CD4-positive, alpha-beta T cell treated with Interleukin-2 at 100 ng/mL for 4 hours (primary cell): Measurements from ENCODE around the gene IFT20.

Experiments
- DNase-seq: peaks from one replicate; pipeline ENCODE4 v3.0.0-alpha.2; 2020; ENCODE audit warnings: low spot score

Gene IFT20

DNA sequence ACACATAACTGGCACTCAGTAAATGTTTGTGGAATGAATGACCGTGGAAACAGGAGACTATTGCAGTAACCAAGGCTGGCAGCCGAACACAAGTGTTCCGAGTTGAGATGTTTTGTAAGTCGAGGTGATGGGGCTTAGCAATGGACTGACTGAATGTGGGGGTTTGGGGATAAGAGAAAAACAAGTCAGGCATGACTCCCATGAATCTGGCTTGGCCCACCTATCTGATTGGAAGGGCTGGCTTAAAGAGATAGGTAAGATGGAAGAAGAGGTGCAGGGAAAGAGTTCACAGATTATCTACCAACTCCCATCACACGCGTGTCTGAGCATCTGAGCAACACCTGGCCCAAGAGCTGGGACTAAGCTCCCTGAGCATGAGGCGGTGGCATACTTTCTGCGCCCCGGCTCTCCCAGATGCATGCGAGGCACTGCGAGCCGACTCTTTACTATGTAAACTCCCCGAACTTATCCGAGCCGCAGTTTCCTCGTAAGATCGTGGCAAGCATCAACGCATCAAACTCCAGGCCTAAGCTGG is 539 bp downstream of the IFT20 start:
- no peak for DNase-seq

DNA sequence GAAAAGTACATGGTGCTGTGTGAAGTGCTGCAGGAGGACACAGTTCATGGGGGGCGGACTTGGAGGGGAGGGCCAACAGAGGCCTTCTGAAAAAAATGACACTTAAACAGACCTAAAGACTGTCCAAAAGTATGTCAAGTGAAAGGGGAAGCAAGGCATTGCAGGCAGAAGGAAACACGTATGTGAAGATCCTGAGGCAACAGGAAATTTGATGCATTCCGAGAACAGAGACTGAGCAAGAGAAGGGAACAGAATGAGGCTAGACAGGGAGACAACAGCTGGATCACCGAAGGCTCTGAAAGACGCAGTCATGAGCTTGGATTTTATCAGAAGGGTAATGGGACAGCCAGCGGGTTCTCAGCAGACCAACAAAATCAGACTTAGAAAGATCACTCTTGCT is 1.1 kb downstream of the IFT20 start:
- no peak for DNase-seq

DNA sequence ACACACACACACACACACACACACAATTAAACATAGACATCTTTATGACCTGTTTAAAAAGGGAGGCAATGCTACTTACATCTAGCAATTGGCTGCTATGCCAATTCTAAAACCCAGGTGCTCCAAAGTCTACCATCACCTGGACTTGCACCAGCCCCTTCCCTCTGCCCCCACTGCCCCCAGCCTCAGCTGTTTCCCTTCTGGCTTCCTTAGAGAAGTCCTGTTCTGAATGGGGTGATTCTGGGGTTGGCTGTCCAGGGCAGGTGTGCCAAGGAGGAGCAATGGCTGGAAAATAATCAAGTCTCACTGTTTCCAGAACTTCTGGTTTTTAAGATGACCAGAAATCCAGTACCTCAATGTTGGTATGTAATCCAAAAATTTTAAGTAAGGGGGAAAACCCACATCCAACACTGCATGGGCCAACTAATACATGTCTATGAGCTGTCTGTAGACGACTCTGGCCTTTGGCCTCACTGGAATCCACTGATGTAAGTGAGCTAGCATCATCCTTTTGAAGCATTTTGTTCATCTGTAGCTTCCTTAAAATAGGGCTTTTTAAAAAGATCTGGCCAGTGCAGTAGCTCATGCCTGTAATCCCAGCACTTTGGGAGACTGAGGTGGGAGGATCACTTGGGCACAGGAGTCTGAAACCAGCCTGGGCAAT is 2.1 kb downstream of the IFT20 start:
- DNase-seq: no peak

DNA sequence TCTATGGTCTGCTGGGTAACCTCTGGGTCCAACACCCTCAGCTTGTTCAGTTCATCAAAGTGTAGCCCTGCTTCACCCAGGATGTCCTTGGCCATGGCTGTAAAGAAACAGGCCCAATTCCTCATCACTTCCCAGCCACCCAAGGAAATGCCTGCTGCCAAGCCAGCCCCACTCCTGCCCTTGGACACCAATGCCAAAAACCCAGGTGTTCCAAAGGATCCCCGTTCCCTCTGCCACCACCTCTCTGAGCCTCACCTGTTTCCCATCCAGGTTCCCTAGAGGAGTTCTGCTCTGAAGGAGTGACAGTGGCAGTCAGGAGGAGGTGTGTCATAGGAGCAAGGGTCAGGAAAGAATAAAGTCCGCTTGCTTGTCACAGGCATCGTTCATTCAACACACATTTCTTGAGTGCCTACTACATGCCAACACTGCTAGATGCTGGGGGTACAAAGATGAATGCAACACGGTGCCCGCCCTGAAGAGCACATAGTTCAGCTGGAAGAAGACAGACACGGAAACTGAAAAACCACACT is 3.3 kb downstream of the IFT20 start:
- DNase-seq: no peak

DNA sequence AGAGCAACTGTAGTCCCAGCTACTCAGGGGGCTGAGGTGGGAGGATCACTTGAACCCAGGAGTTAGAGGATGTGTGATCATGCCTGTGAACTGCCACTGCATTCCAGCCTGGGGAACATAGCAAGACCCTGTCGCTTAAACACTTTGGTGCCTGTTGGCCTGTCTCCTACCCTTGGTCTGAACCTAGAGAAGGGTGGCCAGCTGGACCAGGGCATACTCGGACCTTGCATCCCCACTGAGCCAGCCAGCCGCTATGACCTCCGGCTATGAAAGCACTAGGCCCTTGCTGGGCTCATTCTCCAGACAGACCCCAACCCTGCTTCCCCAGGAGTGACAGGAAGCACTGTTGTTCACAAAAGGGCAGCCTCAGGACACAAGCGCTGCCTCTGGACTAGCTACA is 4.6 kb downstream of the IFT20 start:
- no peak for DNase-seq

DNA sequence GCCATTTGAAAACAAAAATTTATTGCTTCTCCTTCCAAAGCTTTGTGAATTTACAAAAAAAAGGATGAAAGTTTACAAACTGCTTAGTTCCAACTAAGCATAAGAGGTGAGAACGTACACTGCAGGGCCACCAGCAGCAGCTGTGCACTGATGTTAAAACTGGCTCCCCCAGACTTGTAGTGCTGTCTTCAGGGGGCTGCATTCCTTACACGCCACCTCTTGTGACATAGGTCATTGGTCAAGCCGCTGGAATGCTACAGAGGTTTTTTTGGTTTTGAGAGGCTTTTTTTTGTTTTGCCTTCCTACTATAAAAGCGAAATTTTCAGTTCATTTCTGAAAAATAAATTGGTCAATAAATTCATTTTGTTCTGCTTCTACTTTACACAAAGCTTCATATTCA is 6.9 kb downstream of the IFT20 start:
- DNase-seq: no peak

DNA sequence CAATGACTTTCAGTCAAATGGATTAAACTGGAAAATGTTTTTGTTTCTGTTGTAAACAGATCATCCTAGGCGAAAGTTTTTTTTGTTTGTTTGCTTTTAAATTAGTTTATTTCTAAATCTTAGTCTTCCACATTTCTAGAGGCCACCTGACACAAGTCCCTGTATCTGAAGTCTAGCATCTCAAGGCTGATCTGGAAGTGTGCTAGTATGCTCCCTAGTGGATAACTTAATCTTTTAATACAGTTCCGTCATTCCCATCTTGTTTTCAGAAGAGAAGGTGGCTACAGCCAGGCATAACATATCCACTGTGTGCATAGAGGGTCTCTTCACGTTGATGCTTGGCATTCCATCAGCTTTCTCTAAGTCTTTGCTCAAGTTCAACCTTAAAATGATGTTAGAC is 7.6 kb downstream of the IFT20 start:
- no peak for DNase-seq

DNA sequence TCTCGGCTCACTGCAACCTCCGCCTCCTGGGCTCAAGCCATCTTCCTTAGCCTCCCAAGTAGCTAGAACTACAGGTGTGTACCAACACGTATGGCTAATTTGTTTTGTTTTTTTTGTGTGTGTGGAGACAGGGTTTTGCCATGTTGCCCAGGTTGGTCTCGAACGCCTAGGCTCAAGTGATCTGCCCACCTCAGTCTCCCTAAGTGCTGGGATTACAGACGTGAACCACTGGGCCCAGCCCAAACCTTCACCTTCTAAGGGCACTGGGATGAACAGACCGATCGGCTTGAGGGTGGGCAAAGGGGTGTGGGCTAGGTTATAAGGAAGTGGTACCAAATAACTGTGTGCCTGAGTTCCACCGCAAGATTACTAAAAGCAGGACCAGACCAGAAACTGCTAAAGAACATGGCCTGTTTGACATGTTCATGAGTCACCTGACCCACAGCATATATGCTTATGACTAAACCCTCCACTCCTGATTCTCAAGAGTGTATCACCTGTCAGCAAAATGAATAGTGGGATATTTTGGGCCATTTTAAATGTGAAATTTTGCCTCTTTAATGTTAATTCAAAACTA is 8.2 kb downstream of the IFT20 start:
- no peak for DNase-seq

DNA sequence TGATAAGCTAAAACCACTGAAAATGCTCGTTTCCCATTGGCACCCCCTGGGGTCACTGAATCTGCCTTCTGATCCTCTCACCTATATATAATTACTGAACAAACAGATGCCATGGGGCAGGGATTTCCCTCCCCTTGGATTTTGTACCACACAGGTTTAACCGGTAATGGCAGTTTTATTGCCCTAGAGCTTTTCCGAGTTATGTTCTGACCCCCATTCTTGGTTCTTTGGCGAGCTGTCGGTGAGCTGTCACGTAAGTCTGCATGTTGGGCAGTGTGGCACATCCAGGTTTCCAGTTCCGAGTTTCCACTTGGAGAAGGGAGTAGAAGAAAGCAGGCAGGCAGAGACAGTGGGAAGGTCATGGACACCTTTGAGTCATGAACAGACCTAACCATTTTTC is 9.2 kb downstream of the IFT20 start:
- DNase-seq: no peak

DNA sequence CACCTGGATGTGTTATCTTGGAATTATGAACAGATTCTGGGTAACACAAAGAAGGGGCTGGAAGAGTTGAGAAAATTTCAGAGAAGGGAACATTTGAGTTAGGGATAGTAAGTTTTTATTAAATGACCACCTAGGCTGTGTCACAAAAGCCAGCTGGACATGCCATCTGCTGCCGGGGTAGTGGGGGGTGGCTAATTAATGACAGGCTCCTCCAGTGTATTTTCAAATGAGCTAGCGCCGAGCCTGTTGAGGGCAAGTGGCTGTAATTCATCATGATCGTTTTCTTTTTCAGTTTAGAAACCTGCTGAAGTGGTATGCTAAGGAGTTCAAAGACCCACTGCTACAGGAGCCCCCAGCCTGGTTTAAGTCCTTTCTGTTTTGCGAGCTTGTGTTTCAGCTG is 10.1 kb downstream of the IFT20 start:
- no peak for DNase-seq

DNA sequence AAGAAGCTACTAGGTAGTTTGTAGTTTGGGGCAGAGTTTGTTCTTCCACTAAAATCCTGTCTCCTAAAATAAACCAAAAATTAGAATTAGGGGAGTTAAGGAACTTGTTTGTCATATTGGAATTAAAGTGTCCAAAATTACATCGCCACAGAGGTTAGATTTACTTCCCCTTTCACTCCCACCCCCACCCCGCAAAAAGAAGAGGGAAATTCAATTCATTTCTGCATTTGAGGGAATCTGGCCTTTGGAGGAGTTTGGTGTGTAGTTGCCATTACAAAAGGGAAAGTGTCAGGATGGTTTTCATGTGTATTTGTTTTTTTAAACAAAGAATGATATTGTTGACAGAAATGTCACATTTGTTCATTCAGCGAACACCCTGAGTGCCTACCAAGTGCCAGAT is 10.5 kb downstream of the IFT20 start:
- no peak for DNase-seq

DNA sequence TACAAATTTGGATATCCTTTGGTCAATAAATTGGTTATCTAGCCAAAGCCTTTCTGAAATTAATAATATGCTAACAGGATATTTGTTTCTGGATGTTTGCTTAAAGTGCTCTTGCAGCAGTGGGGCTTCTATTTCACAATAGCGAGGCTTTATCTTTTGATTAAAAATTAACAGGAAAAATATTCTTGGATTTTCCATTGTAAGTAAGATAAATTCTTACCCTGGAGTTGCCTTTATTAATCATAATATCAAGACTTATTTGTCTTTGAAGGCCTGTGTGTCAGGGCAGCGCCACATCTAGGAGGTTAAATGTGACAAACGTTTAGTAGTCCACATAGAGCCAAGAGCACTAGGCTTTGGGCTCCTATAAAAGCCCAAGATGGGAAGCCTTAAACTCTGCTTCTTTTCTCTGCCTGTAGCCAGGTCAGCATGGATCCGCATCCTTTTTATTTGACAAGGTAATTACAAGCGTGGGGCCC is 11.0 kb downstream of the IFT20 start:
- DNase-seq: no peak

DNA sequence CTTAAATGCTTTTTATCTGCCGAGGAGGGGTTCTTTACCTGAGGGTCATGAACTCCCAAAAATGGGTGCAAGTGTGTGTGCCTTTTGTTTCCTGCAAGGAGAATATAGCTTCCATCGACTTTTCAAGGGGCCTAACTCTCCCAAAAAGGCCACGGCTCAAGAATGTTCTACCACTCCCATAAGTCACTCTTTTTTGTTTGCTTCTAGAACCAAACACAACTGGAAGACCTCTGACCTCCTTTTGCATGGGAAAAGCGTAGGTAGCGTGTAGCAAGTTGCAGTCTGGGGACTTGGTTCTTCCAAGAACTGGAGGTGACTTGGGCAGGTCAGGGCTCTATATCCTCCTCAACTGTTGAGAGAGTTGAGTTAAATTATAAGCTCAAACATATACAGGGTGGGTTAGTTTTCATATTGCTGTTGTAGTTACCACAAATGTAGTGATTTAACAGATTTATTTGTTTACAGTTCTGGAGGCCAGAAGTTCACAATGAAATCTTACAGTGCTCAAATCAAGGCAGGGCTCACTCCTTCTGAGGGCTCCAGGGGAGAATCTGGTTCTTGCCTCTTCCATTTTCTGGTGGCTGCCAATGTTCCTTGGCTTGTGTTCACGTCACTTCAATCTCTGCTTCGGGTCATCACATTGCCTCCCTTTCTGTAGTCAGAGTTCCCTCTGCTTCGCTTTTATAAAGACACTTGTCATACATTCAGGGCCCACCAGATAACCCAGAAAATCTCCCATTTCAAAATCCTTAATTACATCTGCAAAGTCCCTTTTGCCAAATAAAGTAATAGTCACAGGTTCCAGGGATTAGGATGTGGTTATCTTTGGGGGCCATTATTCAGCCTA is 14.8 kb downstream of the IFT20 start:
- DNase-seq: no peak

DNA sequence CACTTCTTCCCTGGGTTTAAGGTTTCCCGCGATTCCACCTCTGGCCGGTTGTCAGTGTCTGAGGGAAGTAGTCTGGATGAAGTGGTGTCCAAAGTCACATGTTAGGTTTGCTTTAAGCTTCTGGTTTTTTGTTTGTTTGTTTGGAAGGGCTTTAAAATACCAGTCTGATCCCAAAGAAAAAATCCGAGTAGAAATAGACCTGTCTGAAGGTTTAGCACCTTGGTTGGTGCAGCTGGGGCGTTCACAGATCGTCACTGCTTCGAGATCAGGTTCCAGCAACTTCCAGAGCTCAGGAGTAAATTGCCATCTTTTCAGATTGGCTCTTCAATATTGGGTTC is 15.7 kb downstream of the IFT20 start:
- DNase-seq: no peak

DNA sequence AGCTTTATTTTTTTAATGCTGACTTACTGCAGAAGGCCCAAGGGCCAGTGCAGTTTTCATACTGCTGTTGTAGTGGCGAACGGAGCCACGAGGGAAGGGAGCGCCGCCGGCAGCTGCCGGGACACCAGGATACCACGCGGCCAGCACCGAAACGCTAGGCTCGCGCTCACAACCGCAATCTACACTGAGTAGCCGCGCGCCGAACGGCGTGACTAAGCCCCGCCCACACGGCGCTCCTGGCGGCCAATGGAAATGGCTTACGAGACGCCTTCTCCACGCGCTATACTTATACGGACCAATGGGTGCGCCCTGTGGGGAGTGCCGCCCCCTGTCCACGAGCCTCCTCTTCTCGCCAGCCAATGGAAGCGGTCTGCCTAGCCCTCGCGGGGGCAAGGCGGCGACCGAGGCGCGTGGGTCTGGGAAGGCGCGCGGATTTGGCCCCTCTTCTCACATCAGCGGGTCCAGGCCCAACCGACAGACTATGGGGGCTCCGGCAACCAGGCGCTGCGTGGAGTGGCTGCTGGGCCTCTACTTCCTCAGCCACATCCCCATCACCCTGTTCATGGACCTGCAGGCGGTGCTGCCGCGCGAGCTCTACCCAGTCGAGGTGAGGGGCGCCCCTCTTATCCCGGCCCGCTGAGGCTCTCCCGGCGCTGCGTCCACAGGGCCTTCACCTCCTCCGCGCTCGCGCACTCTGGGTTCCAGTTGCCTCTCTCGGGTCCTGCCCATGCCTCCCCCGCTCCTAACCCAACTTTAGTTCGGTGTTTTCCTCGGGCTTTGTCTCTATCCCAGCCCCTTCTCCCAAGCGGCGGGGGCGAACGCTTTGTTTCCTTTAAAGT is 16.3 kb downstream of the IFT20 start, which contains the start of gene TMEM97:
TMEM97 (plus strand) TSS at position 442 of the 839 bp plus-strand sequence; CDS start at position 482, 40 bp downstream.
- peak; percentile 94 for DNase-seq

DNA sequence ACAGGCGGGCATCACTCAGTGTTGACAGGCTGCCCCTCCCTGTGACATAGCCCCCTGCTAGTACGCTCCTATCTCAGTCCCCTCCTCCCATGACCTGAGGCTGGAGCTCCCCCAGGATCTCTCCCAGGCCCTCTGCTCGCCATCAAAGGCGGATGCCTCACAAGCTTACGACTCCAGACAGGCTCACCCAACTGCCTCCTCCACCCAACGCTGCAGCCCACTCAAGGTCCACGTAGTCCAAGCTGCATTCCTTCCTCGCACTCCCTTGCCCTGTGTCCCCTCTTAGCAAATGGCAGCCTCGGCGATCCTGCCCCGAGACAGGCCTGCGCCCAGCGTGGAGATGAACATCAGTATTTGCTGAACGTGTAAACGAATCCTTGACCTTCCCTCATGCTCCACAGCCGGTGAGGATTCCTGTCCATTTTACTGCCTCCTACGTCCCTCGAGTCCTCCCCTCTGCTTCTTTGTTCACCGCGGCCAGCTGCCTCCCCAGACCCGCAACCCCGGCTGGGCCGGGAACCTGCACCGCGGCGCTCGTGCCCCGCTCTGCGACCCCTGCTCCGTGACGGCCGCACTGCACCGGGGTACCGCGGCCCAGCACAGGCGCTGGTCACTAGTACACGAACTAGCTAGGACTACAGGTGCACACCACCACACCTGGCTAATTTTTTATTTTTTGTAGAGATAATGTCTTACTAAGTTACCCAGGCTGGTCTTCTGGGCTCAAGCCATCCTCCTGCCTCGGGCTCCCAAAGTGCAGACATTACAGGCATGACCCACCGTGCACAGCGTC is 17.1 kb downstream of the IFT20 start:
- DNase-seq: no peak

DNA sequence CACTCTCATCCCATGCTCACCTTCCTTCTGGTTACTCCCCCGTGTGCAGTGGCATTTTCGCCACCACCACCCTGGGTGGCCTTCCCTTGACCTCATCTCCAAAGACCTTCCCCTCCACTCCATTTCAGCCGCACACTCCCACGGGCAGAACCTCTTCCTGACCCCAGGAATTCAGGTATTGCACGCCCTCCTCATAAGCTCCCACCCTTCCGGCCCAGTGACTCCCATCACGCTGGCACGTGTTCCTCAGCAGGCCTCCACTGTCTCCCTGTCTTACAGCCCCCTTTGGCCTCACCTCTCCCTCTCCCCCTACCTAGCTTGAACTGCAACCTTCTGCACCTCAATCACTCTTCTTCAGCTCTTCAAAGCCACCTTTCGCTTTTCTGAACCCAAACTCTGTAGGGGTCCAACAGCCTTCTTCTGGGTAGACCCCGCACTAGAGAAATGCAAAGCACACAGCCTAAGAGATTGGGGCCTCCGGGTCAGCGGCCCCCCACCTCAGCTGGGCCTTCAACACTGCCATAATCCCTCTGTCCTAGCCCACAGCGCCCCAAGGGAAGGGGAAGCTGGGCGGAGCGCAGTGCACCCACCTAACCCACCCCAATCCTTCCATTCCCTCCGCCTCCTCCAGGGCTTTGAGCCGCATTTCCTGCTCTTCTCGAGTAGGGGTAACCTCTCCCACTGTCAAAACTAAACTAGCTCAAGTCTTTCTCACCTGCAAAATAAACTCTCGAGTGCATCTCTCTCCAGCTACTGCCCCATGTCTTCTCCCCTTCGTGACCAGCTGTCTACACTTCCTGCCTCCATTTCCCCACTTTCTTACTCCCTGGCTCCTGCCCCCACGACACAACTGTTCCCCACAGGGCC is 17.9 kb downstream of the IFT20 start:
- DNase-seq: no peak

DNA sequence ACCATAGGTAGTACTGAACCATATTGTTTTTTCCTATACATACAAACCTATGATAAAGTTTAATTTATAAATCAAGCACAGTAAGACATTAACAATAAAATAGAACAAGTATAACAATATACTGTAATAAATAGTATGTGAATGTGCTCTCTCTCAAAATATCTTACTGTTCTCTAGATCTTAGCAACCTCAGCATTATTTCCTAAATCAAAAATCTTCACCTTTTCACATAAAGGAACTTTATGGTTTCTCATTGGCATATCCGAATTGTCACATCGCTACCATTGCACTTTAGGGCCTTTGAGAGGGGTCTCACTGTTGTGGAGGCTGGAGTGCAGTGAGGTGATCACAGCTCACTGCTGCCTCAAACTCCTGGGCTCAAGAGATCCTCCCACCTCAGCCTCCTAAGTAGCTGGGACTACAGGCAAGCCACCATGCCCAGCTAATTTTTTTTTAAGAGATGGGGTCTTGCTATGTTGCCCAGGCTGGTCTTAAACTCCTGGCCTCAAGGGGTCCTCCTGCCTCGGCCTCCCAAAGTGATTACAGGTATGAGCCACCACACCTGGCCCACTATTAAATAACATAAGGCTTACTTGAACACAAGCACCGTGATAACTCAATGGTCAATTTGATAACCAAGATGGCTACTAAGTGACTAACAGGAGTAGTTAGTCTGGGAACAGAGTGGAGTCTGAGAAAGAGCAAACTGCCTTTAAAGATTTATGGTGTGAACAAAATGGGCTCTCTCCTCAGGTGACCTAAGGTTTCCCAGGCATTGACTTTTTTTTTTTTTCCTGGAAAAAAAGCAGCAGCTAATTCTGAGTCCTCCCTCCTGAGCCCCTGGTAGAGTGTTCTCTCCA is 19.2 kb downstream of the IFT20 start:
- DNase-seq: no peak

DNA sequence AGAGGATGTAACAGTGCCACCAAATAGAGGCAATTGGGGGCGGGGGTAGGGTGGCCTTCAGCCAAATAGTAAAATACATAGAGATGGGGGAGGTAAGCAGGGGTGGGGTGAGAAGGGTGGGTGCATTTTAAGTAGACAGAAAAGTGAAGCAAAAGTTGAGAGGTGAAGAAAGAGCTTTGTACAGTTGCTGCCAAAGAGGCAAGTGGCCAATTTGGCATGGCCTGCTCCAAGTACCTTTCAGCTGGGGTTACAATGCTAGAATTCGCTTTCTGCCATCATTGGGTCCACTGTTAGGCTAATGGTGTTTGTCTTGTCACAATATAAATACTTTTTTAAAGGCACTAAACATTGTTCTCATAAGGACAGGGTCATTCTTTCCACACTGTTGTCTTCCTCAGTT is 21.4 kb downstream of the IFT20 start:
- DNase-seq: no peak
